Activated CD8-positive, alpha-beta T cell treated with anti-CD3 and anti-CD28 coated beads, Interleukin-2, amount 10 ng/mL, durations not matched to agents 7 days and 5 days (primary cell): Measurements from ENCODE around the gene EFNB2. TPM values are rescaled to one million over a fixed set of nuclear protein-coding genes. Genes with fewer than 3 reads are reported as not detected.

Experiments used
- ATAC-seq: fragments of 150-1000 bp; cut with Tn5 transposase; one replicate; pipeline ENCODE4 v1.10.0; 2021; ENCODE audit warnings: moderate library complexity
- CTCF ChIA-PET: fragments of 350-600 bp; sonication (Branson Sonifier 250); formaldehyde crosslinking; loops from one replicate; lab custom pipeline; 2021; ENCODE audit warnings: antibody characterized with exemption; lab: Charles Lee
- POLR2A ChIA-PET: fragments of 350-600 bp; sonication (Branson Sonifier 250); formaldehyde crosslinking; loops from one replicate; lab custom pipeline; 2021; ENCODE audit warnings: antibody characterized with exemption; lab: Charles Lee
- DNase-seq: peaks from one replicate; pipeline ENCODE4 v3.0.0-alpha.2; 2020
- H3K27ac Mint-ChIP-seq: one replicate; pipeline ENCODE4 v1.8.0; 2021; ENCODE audit warnings: mild to moderate bottlenecking, mixed read lengths
- H3K27me3 Mint-ChIP-seq: one replicate; pipeline ENCODE4 v1.8.0; 2021; ENCODE audit warnings: low read depth, mixed read lengths
- H3K36me3 Mint-ChIP-seq: one replicate; pipeline ENCODE4 v1.8.0; 2021; ENCODE audit warnings: low read depth, mixed read lengths
- H3K4me1 Mint-ChIP-seq: one replicate; pipeline ENCODE4 v1.8.0; 2021; ENCODE audit warnings: low read depth, mixed read lengths
- H3K4me3 Mint-ChIP-seq: one replicate; pipeline ENCODE4 v1.8.0; 2021; ENCODE audit warnings: mild to moderate bottlenecking, mixed read lengths
- H3K9me3 Mint-ChIP-seq: one replicate; pipeline ENCODE4 v1.8.0; 2022; ENCODE audit warnings: mixed read lengths; ENCODE audit not compliant: insufficient read depth
- total RNA-seq, 2 experiments: library from RNA; stranded (reverse); gene quantifications; one replicate each; pipeline ENCODE4 v1.2.3, GENCODE V29; 2021

Gene EFNB2
- total RNA-seq, 2 experiments from 2014 or later, result 0.08 to 0.16 TPM

DNA sequence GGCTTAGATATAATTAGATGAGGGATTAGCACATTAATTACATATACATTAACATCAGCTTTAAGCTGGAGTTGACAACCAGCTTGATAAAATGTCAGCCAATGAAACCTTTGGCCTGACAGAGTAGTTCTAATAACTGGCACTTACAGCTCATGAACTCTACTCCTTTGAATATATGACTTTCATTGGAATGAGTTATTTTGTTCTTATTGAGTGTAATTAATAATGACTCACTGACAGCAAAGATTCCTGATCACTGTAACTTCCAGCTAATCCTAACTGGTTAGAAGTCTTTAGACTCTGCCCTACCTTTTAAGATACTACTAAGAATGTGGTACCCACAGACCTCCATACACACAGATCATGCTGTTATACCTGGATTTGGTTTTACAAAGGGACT, 41.0 kb downstream of the EFNB2 start:
- H3K4me1 Mint-ChIP-seq, result peaks cover 24% of the 10 kb centered on the region
- no peak overlapping the region for H3K27ac Mint-ChIP-seq
- CTCF ChIA-PET, result no interaction called here
- no peak for DNase-seq
- peaks cover 55% of the 10 kb centered on the region for H3K27me3 Mint-ChIP-seq
- no peak overlapping the region for H3K4me3 Mint-ChIP-seq
- no peak for ATAC-seq
- no peaks in the 10 kb centered on the region for H3K9me3 Mint-ChIP-seq
- H3K36me3 Mint-ChIP-seq, result no peaks in the 10 kb centered on the region
- POLR2A ChIA-PET, result no interaction called here

DNA sequence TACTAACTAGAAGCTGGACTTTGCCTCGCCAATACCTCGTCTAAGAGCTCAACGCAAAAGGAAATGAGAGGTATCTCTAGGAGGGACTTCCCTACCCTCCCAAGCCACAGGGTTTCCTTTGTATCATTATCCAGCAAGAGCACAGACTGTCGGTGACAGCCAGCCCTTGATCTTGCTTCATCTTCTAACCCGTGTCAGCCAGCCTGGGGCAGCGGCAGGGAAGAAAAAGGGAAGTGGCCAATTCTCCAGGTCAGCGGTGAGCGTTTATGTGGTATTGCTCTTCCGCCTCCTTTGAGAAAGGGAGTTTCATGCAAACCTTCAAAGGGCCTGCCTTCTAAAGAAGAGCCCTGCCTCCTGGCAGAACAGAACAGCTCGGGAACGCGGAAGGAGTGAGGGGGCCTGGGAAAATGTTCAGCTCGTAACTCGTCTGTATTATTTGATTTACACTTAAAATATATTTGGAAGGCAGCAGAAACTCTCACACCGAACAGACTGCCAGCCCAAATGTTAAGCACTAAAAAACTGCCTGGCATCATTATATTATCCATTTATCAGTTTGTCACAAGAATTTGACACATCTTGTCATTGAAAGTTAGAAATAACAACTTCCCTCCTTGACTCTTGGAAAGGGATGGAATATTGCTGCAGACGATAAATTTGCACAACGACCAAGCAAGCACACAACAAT, 41.8 kb downstream of the EFNB2 start:
- ChIA-PET POLR2A (no interaction called here), CTCF (interaction anchor here (0.7 to 1.0 kb wide), 2 partner anchors 18 to 126 kb away, joined by 3 read pairs; no protein-coding TSS in a partner anchor)
- no peak overlapping the region for H3K4me3 Mint-ChIP-seq
- peak; percentile 58 for ATAC-seq
- peaks cover 58% of the 10 kb centered on the region for H3K27me3 Mint-ChIP-seq
- H3K9me3 Mint-ChIP-seq, result no peaks in the 10 kb centered on the region
- peaks cover 24% of the 10 kb centered on the region for H3K4me1 Mint-ChIP-seq
- no peaks in the 10 kb centered on the region for H3K36me3 Mint-ChIP-seq
- DNase-seq, result peak; percentile 26
- H3K27ac Mint-ChIP-seq, result no peak overlapping the region

DNA sequence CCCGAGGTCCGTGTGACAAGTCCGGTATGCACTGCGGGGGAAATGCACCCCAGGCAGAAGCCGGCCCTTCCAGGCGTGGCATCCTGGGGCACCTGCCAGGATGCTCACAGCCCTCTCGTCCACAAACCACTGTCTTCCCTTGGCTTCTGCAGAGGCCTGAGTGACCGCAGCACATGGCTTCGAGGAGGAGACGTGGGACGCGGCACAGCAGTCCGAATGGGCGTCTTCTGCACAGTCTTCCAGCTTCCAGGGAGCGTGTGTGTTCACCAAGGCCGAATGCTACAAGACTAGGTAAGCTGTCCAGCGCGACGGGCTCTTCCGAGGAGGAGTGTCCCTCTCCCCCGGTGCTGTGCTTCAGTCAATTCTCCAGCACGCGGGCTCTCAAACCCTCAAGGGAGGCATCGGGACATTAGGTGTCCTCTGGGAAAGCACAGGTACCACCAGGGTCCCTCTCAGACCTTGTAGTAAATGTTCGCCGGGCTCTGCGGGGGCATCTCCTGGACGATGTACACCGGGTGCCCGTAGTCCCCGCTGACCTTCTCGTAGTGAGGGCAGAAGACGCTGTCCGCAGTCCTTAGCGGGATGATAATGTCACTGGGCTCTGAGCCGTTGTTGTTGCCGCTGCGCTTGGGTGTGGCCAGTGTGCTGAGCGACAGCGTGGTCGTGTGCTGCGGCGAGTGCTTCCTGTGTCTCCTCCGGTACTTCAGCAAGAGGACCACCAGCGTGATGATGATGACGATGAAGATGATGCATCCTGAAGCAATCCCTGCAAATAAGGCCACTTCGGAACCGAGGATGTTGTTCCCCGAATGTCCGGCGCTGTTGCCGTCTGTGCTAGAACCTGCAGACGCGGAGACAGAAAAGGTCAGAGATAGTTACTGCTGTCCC, 42.6 kb downstream of the EFNB2 start:
- Mint-ChIP-seq H3K36me3 (no peaks in the 10 kb centered on the region), H3K4me1 (peaks cover 24% of the 10 kb centered on the region), H3K4me3 (no peak overlapping the region), H3K9me3 (no peaks in the 10 kb centered on the region), H3K27me3 (peaks cover 54% of the 10 kb centered on the region), H3K27ac (no peak overlapping the region)
- ChIA-PET POLR2A (no interaction called here), CTCF (interaction anchor here (0.7 to 1.0 kb wide), 2 partner anchors 17 to 127 kb away, joined by 3 read pairs; no protein-coding TSS in a partner anchor)
- ATAC-seq (no peak), DNase-seq (no peak)

DNA sequence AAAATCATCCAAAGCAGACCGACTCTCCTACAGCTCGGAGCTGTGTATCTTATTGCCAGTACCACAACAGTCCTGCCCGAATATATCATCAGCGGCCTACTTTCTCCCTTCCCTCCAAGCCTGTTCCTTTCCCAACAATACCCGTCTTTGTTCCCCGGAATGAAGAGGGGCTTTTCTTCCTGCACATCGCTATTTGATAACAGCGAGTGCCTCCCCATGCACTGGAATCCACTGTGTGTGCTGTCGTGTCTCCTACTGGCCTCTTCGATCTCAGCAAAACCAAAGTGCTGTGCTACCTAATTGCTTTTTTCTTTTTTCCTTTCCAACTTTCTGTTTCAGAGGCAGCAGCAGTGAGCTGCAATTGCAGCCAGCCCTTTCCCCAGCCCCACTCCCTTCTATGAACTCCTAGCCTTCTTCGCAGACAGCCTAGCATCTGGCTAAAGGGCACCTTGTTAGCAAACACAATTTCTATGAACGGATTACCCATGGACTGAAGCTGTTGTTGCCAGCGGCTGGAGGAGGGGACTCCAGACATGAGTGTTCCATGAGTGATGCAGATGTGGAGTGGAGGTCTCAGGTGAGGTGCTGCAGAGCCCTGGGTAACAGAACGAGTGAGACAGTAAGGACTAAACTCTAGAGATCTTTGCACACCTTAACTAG, 43.4 kb downstream of the EFNB2 start:
- CTCF ChIA-PET, result no interaction called here
- H3K4me1 Mint-ChIP-seq, result peaks cover 24% of the 10 kb centered on the region
- no peaks in the 10 kb centered on the region for H3K9me3 Mint-ChIP-seq
- POLR2A ChIA-PET, result no interaction called here
- H3K4me3 Mint-ChIP-seq, result no peak overlapping the region
- DNase-seq, result no peak
- ATAC-seq, result no peak
- H3K27me3 Mint-ChIP-seq, result peaks cover 53% of the 10 kb centered on the region
- no peak overlapping the region for H3K27ac Mint-ChIP-seq
- no peaks in the 10 kb centered on the region for H3K36me3 Mint-ChIP-seq

DNA sequence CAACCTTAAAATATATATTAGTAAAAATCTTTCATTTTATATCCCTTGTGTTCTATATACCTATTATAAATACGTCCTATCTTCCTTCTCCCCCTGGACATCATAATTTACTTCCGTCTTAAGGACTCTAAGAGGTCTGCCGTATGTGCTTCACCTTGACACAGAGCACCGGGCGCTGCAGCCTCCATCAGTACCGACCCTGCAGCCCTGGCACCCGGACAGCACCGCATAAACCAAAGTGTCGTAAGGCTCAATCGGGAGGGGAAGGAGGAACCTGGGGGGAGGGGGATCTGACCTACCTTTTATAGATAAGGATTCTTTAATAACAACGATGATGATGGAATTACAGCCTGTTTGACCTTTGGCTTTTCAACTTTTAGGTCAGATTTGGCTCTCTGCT, 44.0 kb downstream of the EFNB2 start:
- ATAC-seq (no peak), DNase-seq (no peak)
- Mint-ChIP-seq H3K4me3 (no peak overlapping the region), H3K4me1 (peaks cover 24% of the 10 kb centered on the region), H3K9me3 (no peaks in the 10 kb centered on the region), H3K27me3 (peaks cover 54% of the 10 kb centered on the region), H3K36me3 (no peaks in the 10 kb centered on the region), H3K27ac (no peak overlapping the region)
- CTCF ChIA-PET, result no interaction called here
- POLR2A ChIA-PET, result no interaction called here

DNA sequence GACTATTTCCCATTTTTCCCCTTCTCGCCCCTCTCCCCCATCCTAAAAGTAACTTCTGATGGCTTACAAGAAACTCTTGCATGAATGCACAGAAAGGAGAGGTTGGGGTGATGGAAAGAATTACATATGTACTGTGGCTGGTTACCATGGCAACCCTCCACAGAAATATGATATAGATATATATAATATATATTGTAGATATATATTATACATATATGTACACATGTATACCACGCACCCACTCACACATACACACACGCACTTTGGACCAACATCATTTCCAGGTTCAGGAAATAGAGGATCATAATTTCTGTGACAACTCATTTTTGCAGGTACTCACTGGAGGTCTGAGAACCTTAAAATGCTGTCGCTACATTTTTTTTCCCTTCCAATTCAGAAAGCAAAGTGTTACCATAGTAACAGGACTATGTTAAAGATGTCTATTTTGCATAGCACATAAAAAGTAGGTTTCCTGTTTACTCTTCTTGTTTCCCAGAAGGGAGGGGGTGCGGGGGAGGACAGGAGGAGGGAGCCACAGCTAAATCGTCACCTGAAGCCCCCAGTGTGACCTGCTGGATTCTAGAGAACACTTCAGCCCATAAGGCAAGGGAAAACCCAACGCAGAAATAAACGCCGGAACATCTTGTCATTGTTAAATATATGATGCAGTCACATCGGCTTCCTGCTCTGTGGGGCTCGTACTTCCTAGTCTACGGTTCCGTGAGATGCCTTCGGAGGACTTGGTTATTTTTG, 44.7 kb downstream of the EFNB2 start:
- ChIA-PET POLR2A (no interaction called here), CTCF (no interaction called here)
- peak; percentile 49 for ATAC-seq
- Mint-ChIP-seq H3K27me3 (peaks cover 51% of the 10 kb centered on the region), H3K4me1 (peaks cover 24% of the 10 kb centered on the region), H3K9me3 (no peaks in the 10 kb centered on the region), H3K27ac (no peak overlapping the region), H3K4me3 (no peak overlapping the region), H3K36me3 (no peaks in the 10 kb centered on the region)
- DNase-seq, result no peak

DNA sequence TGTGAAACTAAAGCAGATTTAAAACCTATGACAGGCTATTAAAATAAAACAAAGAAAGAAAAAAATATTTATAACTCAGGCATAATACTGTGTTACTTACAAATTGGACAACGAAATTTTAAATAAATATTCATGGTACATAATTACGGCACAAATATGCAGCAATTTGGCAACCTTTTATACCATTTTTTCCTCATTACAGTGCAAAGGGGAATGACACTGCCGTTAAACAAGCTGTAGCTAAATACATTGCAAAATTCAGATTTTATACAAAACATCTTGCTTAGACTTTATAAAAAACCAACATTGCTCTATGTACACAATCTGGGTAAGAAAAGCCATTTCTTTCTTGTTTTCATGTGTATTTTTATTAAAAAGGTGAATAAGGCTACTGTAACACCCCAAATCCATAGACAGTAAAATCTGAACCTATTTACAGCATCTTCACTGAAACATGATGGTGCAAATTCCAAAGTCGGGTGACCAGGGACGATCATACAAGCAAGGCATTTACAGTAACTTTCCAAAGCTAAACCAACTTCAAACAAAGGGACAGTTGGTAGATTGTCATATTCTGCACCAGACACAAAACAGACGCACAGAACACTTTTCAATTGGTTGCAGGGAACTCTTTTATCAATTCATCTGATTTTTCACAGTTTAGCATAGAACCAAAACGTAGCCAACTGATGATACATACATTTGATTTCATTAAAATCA, 45.5 kb downstream of the EFNB2 start:
- ATAC-seq (no peak), DNase-seq (no peak)
- no peak overlapping the region for H3K4me3 Mint-ChIP-seq
- H3K9me3 Mint-ChIP-seq, result no peaks in the 10 kb centered on the region
- CTCF ChIA-PET, result no interaction called here
- no peaks in the 10 kb centered on the region for H3K36me3 Mint-ChIP-seq
- H3K27ac Mint-ChIP-seq, result no peak overlapping the region
- peaks cover 53% of the 10 kb centered on the region for H3K27me3 Mint-ChIP-seq
- peaks cover 24% of the 10 kb centered on the region for H3K4me1 Mint-ChIP-seq
- POLR2A ChIA-PET, result no interaction called here

DNA sequence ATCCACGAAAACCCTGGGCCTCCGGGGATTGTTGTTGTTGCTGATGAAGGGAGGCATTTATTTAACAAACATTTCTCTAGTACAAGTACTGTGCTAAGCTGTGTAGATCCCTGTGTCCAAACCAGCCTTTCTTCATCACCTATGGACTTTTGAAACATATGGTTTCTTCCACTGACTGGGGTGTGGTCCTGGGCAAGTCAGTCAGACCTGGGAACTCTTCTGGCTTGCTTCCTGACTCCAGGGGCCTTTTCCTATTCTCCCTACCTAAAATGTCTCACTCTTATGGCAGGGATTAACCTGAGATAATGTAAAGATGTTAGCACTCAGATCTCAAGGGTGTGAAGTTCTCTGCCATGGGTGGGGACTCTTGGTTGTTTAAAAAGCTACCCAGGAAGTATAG, 46.8 kb downstream of the EFNB2 start:
- H3K9me3 Mint-ChIP-seq, result no peaks in the 10 kb centered on the region
- ATAC-seq, result no peak
- H3K4me1 Mint-ChIP-seq, result peaks cover 20% of the 10 kb centered on the region
- ChIA-PET POLR2A (no interaction called here), CTCF (no interaction called here)
- H3K27me3 Mint-ChIP-seq, result peaks cover 50% of the 10 kb centered on the region
- no peak overlapping the region for H3K27ac Mint-ChIP-seq
- H3K4me3 Mint-ChIP-seq, result no peak overlapping the region
- H3K36me3 Mint-ChIP-seq, result no peaks in the 10 kb centered on the region
- DNase-seq, result no peak

DNA sequence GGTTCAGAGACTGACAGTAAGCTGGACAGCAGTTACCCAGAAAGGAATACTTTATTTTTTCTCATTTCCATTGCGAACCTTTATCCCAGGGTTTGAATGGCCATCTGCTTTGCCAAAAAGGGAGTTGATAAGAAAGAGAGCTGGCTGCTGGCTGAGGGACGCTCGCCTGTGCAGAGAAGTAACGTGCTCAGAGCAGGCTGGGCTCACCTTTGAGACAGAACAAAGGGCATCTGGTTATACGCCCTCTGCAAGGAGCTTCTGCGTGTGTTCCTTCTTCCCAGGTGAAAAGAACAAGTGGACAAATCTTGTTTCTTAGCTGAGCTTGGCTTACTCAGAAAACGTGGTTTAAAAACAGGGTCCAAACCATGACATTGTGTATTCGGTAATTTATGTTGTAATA, 47.4 kb downstream of the EFNB2 start:
- H3K36me3 Mint-ChIP-seq, result no peaks in the 10 kb centered on the region
- CTCF ChIA-PET, result interaction anchor here (1.5 kb wide), 1 partner anchor 48 kb away, joined by 4 read pairs; the partner anchor contains the start of gene EFNB2
- H3K9me3 Mint-ChIP-seq, result no peaks in the 10 kb centered on the region
- H3K27me3 Mint-ChIP-seq, result peaks cover 53% of the 10 kb centered on the region
- no peak for ATAC-seq
- POLR2A ChIA-PET, result no interaction called here
- no peak for DNase-seq
- H3K4me3 Mint-ChIP-seq, result no peak overlapping the region
- H3K27ac Mint-ChIP-seq, result no peak overlapping the region
- H3K4me1 Mint-ChIP-seq, result peaks cover 14% of the 10 kb centered on the region

DNA sequence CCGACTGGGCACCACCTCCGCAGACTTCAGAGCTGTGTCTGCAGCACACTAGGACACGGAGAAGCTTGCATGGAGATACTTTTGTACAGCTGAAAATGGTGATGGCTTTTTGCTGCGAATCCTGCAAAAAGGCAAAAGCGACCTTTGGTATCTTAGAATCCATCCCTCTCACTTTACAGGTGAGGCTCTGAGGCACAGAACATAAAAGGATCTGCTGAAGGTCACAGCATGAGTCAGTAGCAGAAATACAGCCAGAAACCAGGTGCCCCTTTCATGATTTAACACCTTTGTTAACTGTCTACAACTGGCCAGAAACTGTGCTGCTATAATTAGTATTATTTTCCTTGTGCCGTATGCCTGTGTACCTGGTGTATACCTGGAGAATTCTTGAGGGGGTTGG, 48.3 kb downstream of the EFNB2 start:
- peaks cover 50% of the 10 kb centered on the region for H3K27me3 Mint-ChIP-seq
- CTCF ChIA-PET, result interaction anchor here (1.5 kb wide), 1 partner anchor 49 kb away, joined by 4 read pairs; the partner anchor contains the start of gene EFNB2

DNA sequence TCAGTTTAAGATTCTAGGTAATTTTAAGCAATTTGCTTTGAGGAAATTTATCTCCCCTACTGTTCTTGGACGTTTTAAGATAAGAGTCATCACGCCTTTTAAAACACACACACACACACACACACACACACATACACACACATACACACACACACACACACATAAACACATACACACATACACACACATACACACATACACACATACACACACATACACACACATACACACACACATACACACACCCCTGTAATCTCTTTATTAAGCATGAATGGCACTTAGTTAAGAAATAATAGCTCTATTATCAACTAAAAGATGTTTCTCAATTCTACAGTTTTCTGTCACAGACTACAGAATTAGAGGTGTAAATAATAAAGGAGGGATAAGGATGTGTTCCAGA, 49.2 kb downstream of the EFNB2 start:
- no peak for DNase-seq
- Mint-ChIP-seq H3K9me3 (no peaks in the 10 kb centered on the region), H3K4me3 (no peak overlapping the region), H3K27me3 (peaks cover 48% of the 10 kb centered on the region), H3K4me1 (peaks cover 6% of the 10 kb centered on the region), H3K27ac (no peak overlapping the region), H3K36me3 (no peaks in the 10 kb centered on the region)
- ChIA-PET CTCF (no interaction called here), POLR2A (no interaction called here)
- ATAC-seq, result no peak

More for the DNA sequence above, 48.3 kb downstream of the EFNB2 start:
- POLR2A ChIA-PET, result no interaction called here
- no peak overlapping the region for H3K4me3 Mint-ChIP-seq
- DNase-seq (no peak), ATAC-seq (no peak)
- peaks cover 6% of the 10 kb centered on the region for H3K4me1 Mint-ChIP-seq
- no peaks in the 10 kb centered on the region for H3K36me3 Mint-ChIP-seq
- no peaks in the 10 kb centered on the region for H3K9me3 Mint-ChIP-seq
- no peak overlapping the region for H3K27ac Mint-ChIP-seq
